IMR-90 (cell line): ENCODE data around the gene RAB39A. TPM values are rescaled to one million over a fixed set of nuclear protein-coding genes. Genes with fewer than 3 reads are reported as not detected.

Source experiments
- ATAC-seq: fragments of 200-7000 bp; cut with Tn5 transposase; 2 replicates; pipeline ENCODE4 v1.9.1; 2020; ENCODE audit warnings: low read depth, mild to moderate bottlenecking, moderate library complexity
- BruUV-seq: library from RNA; stranded (reverse); fragments of 400-500 nt; replicated peaks from 2 replicates; lab custom pipeline; 2021; lab: Mats Ljungman, UMichigan
- CTCF ChIA-PET: fragments of 300-600 bp; formaldehyde crosslinking; extraction: SDS; loops from one replicate; lab custom pipeline; 2021; ENCODE audit warnings: antibody characterized with exemption; lab: Yijun Ruan, JAX
- POLR2A ChIA-PET: fragments of 300-600 bp; sonication (Branson Sonifier 250); formaldehyde crosslinking; loops from one replicate; lab custom pipeline; 2022; ENCODE audit warnings: antibody characterized with exemption; ENCODE audit not compliant: unreplicated experiment; lab: Charles Lee
- DNase-seq: peaks from one replicate; pipeline ENCODE4 v3.0.0; 2013
- H2AFZ ChIP-seq: replicated peaks from 2 replicates; pipeline ENCODE3; 2013; ENCODE audit warnings: low read length, mild to moderate bottlenecking; ENCODE audit not compliant: poor library complexity
- H2AK5ac ChIP-seq: 2 replicates; pipeline ENCODE4 v1.6.1; 2013; ENCODE audit warnings: low read depth, low read length, inconsistent platforms
- H2AK9ac ChIP-seq: replicated peaks from 2 replicates; pipeline ENCODE3; 2013; ENCODE audit warnings: mild to moderate bottlenecking, low read depth, low read length, moderate library complexity; ENCODE audit not compliant: poor library complexity
- H2BK120ac ChIP-seq: 2 replicates; pipeline ENCODE4 v1.6.1; 2013; ENCODE audit warnings: low read depth, low read length, inconsistent platforms
- H2BK15ac ChIP-seq: 3 replicates; pipeline ENCODE4 v1.6.1; 2013; ENCODE audit warnings: low read depth, low read length, inconsistent platforms
- H2BK20ac ChIP-seq: 2 replicates; pipeline ENCODE4 v1.6.1; 2013; ENCODE audit warnings: low read depth, mild to moderate bottlenecking, inconsistent platforms, low read length, moderate library complexity
- H2BK5ac ChIP-seq: 2 replicates; pipeline ENCODE4 v1.6.1; 2013; ENCODE audit warnings: mild to moderate bottlenecking, low read depth, low read length, inconsistent platforms; ENCODE audit not compliant: poor library complexity, severe bottlenecking
- H3K14ac ChIP-seq: replicated peaks from 2 replicates; pipeline ENCODE4 v1.6.1; 2013; ENCODE audit warnings: low read depth, low read length, inconsistent platforms
- H3K18ac ChIP-seq: 2 replicates; pipeline ENCODE4 v1.6.1; 2013; ENCODE audit warnings: low read depth, low read length, control low read depth
- H3K23ac ChIP-seq: 2 replicates; pipeline ENCODE4 v1.6.1; 2013; ENCODE audit warnings: low read depth, low read length, inconsistent platforms
- H3K27ac ChIP-seq: 2 replicates; pipeline ENCODE4 v1.5.1; 2013; ENCODE audit warnings: mild to moderate bottlenecking, control low read depth, low read length; ENCODE audit not compliant: insufficient read depth
- H3K27me3 ChIP-seq: 2 replicates; pipeline ENCODE4 v1.6.1; 2013; ENCODE audit warnings: low read length; ENCODE audit not compliant: control insufficient read depth, insufficient read depth
- H3K36me3 ChIP-seq: 2 replicates; pipeline ENCODE4 v1.6.1; 2013; ENCODE audit warnings: low read length, mixed read lengths; ENCODE audit not compliant: control insufficient read depth, insufficient read depth
- H3K4ac ChIP-seq: 2 replicates; pipeline ENCODE4 v1.6.1; 2013; ENCODE audit warnings: low read depth, low read length, inconsistent platforms
- H3K4me1 ChIP-seq: 2 replicates; pipeline ENCODE4 v1.6.1; 2013; ENCODE audit warnings: low read length, mixed read lengths; ENCODE audit not compliant: control insufficient read depth, insufficient read depth
- H3K4me2 ChIP-seq: 2 replicates; pipeline ENCODE4 v1.6.1; 2013; ENCODE audit warnings: low read depth, mild to moderate bottlenecking, control low read depth, low read length, moderate library complexity
- H3K4me3 ChIP-seq: 2 replicates; pipeline ENCODE4 v1.5.1; 2013; ENCODE audit warnings: low read depth, mild to moderate bottlenecking, control low read depth, low read length, moderate library complexity; ENCODE audit not compliant: insufficient read depth
- H3K56ac ChIP-seq: 2 replicates; pipeline ENCODE4 v1.6.1; 2013; ENCODE audit warnings: low read length, inconsistent platforms; ENCODE audit not compliant: insufficient read depth; ENCODE audit errors: extremely low read depth
- H3K79me1 ChIP-seq, 2 experiments: 2 replicates each; pipeline ENCODE4 v1.6.1; 2013; ENCODE audit warnings: low read length in 2 of 2, inconsistent platforms in 1 of 2, low read depth in 1 of 2
- H3K9ac ChIP-seq: 2 replicates; pipeline ENCODE4 v1.6.1; 2013; ENCODE audit warnings: low read depth, low read length, control low read depth
- H3K9me1 ChIP-seq: 2 replicates; pipeline ENCODE4 v1.6.1; 2013; ENCODE audit warnings: low read length, inconsistent platforms; ENCODE audit not compliant: insufficient read depth
- H3K9me3 ChIP-seq: 2 replicates; pipeline ENCODE4 v1.6.1; 2013; ENCODE audit warnings: low read length; ENCODE audit not compliant: control insufficient read depth, insufficient read depth
- H4K20me1 ChIP-seq: 2 replicates; pipeline ENCODE4 v1.6.1; 2013; ENCODE audit warnings: low read length, inconsistent platforms; ENCODE audit not compliant: insufficient read depth
- H4K5ac ChIP-seq: 2 replicates; pipeline ENCODE4 v1.6.1; 2013; ENCODE audit warnings: mild to moderate bottlenecking, low read depth, low read length, control low read depth
- H4K8ac ChIP-seq, 2 experiments: 2 replicates each; pipeline ENCODE4 v1.6.1; 2013; ENCODE audit warnings: low read depth in 2 of 2, low read length in 2 of 2, control low read depth in 1 of 2, inconsistent platforms in 1 of 2
- H4K91ac ChIP-seq: 2 replicates; pipeline ENCODE4 v1.6.1; 2013; ENCODE audit warnings: low read depth, low read length, inconsistent platforms; ENCODE audit not compliant: insufficient read depth
- CTCF ChIP-seq: conservative IDR thresholded peaks from 2 replicates; pipeline ENCODE4 v1.5.1; 2012; ENCODE audit warnings: mild to moderate bottlenecking, low read depth, low read length, improper control_type of control experiment
- NFE2L2 ChIP-seq: fragments of 150-350 bp; IDR thresholded peaks from 2 replicates; pipeline ENCODE4 v1.6.1; 2016; ENCODE audit warnings: low read depth, mild to moderate bottlenecking, low read length
- POLR2A ChIP-seq: IDR thresholded peaks from 2 replicates; pipeline ENCODE4 v1.6.1; 2012; ENCODE audit warnings: mild to moderate bottlenecking, low read depth, low read length
- WGBS, 2 experiments: methylation state at CpG; one replicate each; pipeline versions ENCODE4 v1.1.5 to v1.1.7; 2013; ENCODE audit warnings: missing lambda C conversion rate in 2 of 2; ENCODE audit not compliant: insufficient read length in 1 of 2; ENCODE audit errors: extremely low coverage in 2 of 2; 5-methylcytosine and 5-hydroxymethylcytosine counted together
- dilution Hi-C: fragments of 300-500 bp; cut with HindIII; formaldehyde crosslinking; loops from one replicate; pipeline ENCODE4 v1.14.3; 2018; ENCODE audit warnings: low sequenced_read_pairs; ENCODE audit not compliant: unreplicated experiment
- in situ Hi-C: fragments of 300-500 bp; cut with MboI; formaldehyde crosslinking; loops from 3 replicates; pipeline ENCODE4 v1.14.3; 2019; ENCODE audit warnings: low sequenced_read_pairs, inconsistent platforms, mixed read lengths
- intact Hi-C: fragments of 100-400 bp; cut with micrococcal nuclease; formaldehyde crosslinking; loops from 2 replicates; pipeline ENCODE4 v1.10.0; 2022
- polyA plus RNA-seq, 3 experiments: library from polyadenylated mRNA; depleted of rRNA; stranded (reverse); fragments of >200 nt; gene quantifications; 2 replicates each; pipeline ENCODE4 v1.2.3, GENCODE V29; 2012; ENCODE audit warnings: low replicate concordance in 1 of 3
- total RNA-seq: library from RNA; depleted of rRNA; stranded (reverse); fragments of >200 nt; gene quantifications from 2 replicates; pipeline ENCODE4 v1.2.3, GENCODE V29; 2012

Gene RAB39A
- total and polyA plus RNA-seq, 2 of the 4 experiments (the other 2 are of a cell fraction): not detected

GRCh38 chr11:107953446-107953845, 25.2 kb downstream of the RAB39A start:
- no peak for ATAC-seq

More at GRCh38 chr11:107953446-107953845, 25.2 kb downstream of the RAB39A start:
- H3K27ac ChIP-seq: no peak overlapping the region
- H2BK5ac ChIP-seq: no peak overlapping the region
- no peak overlapping the region for H3K9ac ChIP-seq
- no peak overlapping the region for H2AFZ ChIP-seq
- H4K5ac ChIP-seq: no peak overlapping the region
- no peak overlapping the region for H4K8ac ChIP-seq
- no peak overlapping the region for H2AK9ac ChIP-seq
- no peaks in the 10 kb centered on the region for H3K9me1 ChIP-seq
- no peaks in the 10 kb centered on the region for H4K20me1 ChIP-seq
- no peaks in the 10 kb centered on the region for H3K79me1 ChIP-seq
- TF ChIP-seq CTCF: no peak
- TF ChIP-seq POLR2A: no peak
- TF ChIP-seq NFE2L2: no peak
- no peak overlapping the region for H2BK120ac ChIP-seq
- no peak overlapping the region for H3K4me2 ChIP-seq
- no peak overlapping the region for H2AK5ac ChIP-seq
- no peak overlapping the region for H4K91ac ChIP-seq
- H3K4me1 ChIP-seq: no peaks in the 10 kb centered on the region
- H3K4me3 ChIP-seq: no peak overlapping the region
- no peak for DNase-seq
- dilution Hi-C loops: no loop called here
- H3K56ac ChIP-seq: no peak overlapping the region
- peaks cover 1% of the 10 kb centered on the region; the same call in 1 of the 2 replicates for H3K27me3 ChIP-seq
- H3K18ac ChIP-seq: no peak overlapping the region
- in situ Hi-C loops: no loop called here
- no peaks in the 10 kb centered on the region for H3K36me3 ChIP-seq
- no CpG with 5 or more reads among the region's 3 CpGs for WGBS, 2 experiments
- no peak overlapping the region for H2BK15ac ChIP-seq
- BruUV-seq: no TSS peak
- no peak overlapping the region for H3K4ac ChIP-seq
- no peak overlapping the region for H3K23ac ChIP-seq
- ChIA-PET CTCF (no interaction called here), POLR2A (no interaction called here)
- intact Hi-C loops: no loop called here
- no peak overlapping the region for H2BK20ac ChIP-seq
- H3K9me3 ChIP-seq: no peaks in the 10 kb centered on the region
- H3K14ac ChIP-seq: no peak overlapping the region
